GM19351 (cell line): ENCODE results near the gene SND1.

ENCODE experiments used
- ATAC-seq: cut with Tn5 transposase; IDR thresholded peaks from one replicate; pipeline ENCODE4 v1.9.1; 2021; ENCODE audit warnings: mild to moderate bottlenecking, moderate library complexity; ENCODE audit not compliant: unreplicated experiment

The SND1 gene

GRCh38 chr7:127682140-127682539 lies 30.1 kb downstream of the SND1 start:
- no peak for ATAC-seq

GRCh38 chr7:127683776-127684681 lies 32.0 kb downstream of the SND1 start:
- ATAC-seq, result peak; percentile 59

- no peak for ATAC-seq
Observed at GRCh38 chr7:127689194-127689772, 37.3 kb downstream of the SND1 start.

GRCh38 chr7:127690337-127690736 lies 38.3 kb downstream of the SND1 start:
- no peak for ATAC-seq

GRCh38 chr7:127690806-127691205 lies 38.8 kb downstream of the SND1 start:
- no peak for ATAC-seq

GRCh38 chr7:127692200-127692599 lies 40.2 kb downstream of the SND1 start:
- ATAC-seq, result peak; percentile 71

GRCh38 chr7:127699853-127700252 lies 47.9 kb downstream of the SND1 start:
- no peak for ATAC-seq

GRCh38 chr7:127702052-127702652 lies 50.2 kb downstream of the SND1 start:
- no peak for ATAC-seq

GRCh38 chr7:127702938-127703337 lies 50.9 kb downstream of the SND1 start:
- ATAC-seq, result no peak

GRCh38 chr7:127704211-127704610 lies 52.2 kb downstream of the SND1 start:
- no peak for ATAC-seq

- ATAC-seq, result no peak
Observed at GRCh38 chr7:127705461-127705959, 53.5 kb downstream of the SND1 start.

- ATAC-seq, result no peak
Observed at GRCh38 chr7:127706766-127707165, 54.8 kb downstream of the SND1 start.

- ATAC-seq, result no peak
Observed at GRCh38 chr7:127708201-127708600, 56.2 kb downstream of the SND1 start.

GRCh38 chr7:127708788-127709187 lies 56.8 kb downstream of the SND1 start:
- ATAC-seq, result peak; percentile 65

- no peak for ATAC-seq
Observed at GRCh38 chr7:127710635-127711034, 58.6 kb downstream of the SND1 start.

- no peak for ATAC-seq
Observed at GRCh38 chr7:127711872-127712271, 59.9 kb downstream of the SND1 start.

GRCh38 chr7:127713006-127713405 lies 61.0 kb downstream of the SND1 start:
- no peak for ATAC-seq

GRCh38 chr7:127713758-127714157 lies 61.8 kb downstream of the SND1 start:
- no peak for ATAC-seq

- no peak for ATAC-seq
Observed at GRCh38 chr7:127715272-127715671, 63.3 kb downstream of the SND1 start.

- no peak for ATAC-seq
Observed at GRCh38 chr7:127715901-127716300, 63.9 kb downstream of the SND1 start.

GRCh38 chr7:127717502-127718339 lies 65.7 kb downstream of the SND1 start:
- ATAC-seq, result peak; percentile 65
